ENCODE measurements around the gene TRPM2. TPM values are rescaled to one million over a fixed set of nuclear protein-coding genes. Genes with fewer than 3 reads are reported as not detected.

The TRPM2 gene
- total and polyA plus RNA-seq, 2 of the 13 experiments (the other 11 are each of a cell fraction or from before 2014, with no cell fraction given) = 0.07 to 0.20 TPM

DNA sequence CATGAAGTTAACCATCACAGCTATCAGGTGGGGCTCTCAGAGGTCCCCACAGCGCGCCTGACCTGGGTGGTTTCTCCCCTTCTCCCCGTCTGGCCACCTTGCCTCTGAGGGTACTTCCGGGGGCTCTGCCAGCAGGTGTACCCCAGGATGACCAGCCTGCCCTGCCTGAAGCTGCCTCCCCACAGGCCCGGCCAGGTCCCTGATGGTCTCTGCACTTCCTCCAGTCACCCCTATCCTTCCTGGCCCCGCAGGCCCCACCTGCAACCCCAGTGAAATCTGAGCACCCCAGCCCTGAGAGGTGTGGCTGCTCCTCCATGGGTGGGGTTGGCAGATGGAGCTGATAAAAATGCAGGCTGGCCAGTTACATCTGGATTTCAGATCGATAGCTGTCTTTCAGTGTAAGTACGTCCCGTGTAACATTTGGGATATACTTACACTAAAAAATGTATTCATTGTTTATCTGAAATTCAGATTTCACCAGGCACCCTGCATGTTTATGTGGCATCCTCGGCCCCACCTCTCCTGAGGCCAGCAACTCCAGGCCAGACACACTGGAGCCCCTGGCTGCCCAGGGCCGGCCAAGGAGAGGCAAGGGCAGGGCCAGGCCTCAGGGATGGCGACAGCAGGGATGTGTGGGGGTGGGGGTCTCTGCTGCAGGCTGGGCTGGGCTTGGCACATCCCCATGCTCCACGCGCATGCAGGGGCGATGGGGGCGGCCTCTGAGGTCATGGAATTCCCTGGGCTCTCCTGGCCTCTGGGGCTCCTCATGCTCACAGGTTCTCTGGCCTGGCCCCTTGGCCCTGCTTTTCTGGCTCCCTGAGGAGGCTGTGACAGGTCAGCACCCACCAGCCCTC is 127.0 kb downstream of the TRPM2 start (continued):
- TF ChIP-seq, protein P1, sequence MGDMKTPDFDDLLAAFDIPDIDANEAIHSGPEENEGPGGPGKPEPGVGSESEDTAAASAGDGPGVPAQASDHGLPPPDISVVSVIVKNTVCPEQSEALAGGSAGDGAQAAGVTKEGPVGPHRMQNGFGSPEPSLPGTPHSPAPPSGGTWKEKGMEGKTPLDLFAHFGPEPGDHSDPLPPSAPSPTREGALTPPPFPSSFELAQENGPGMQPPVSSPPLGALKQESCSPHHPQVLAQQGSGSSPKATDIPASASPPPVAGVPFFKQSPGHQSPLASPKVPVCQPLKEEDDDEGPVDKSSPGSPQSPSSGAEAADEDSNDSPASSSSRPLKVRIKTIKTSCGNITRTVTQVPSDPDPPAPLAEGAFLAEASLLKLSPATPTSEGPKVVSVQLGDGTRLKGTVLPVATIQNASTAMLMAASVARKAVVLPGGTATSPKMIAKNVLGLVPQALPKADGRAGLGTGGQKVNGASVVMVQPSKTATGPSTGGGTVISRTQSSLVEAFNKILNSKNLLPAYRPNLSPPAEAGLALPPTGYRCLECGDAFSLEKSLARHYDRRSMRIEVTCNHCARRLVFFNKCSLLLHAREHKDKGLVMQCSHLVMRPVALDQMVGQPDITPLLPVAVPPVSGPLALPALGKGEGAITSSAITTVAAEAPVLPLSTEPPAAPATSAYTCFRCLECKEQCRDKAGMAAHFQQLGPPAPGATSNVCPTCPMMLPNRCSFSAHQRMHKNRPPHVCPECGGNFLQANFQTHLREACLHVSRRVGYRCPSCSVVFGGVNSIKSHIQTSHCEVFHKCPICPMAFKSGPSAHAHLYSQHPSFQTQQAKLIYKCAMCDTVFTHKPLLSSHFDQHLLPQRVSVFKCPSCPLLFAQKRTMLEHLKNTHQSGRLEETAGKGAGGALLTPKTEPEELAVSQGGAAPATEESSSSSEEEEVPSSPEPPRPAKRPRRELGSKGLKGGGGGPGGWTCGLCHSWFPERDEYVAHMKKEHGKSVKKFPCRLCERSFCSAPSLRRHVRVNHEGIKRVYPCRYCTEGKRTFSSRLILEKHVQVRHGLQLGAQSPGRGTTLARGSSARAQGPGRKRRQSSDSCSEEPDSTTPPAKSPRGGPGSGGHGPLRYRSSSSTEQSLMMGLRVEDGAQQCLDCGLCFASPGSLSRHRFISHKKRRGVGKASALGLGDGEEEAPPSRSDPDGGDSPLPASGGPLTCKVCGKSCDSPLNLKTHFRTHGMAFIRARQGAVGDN (CRISPR knock-in tag; IDR thresholded peaks at IDR 0.05) = peak; percentile 71
- TF ChIP-seq ZNF563 (CRISPR knock-in tag; IDR thresholded peaks at IDR 0.05) = 0 out of 2 replicates have a peak, but pooled peaks have one; percentile 25

DNA sequence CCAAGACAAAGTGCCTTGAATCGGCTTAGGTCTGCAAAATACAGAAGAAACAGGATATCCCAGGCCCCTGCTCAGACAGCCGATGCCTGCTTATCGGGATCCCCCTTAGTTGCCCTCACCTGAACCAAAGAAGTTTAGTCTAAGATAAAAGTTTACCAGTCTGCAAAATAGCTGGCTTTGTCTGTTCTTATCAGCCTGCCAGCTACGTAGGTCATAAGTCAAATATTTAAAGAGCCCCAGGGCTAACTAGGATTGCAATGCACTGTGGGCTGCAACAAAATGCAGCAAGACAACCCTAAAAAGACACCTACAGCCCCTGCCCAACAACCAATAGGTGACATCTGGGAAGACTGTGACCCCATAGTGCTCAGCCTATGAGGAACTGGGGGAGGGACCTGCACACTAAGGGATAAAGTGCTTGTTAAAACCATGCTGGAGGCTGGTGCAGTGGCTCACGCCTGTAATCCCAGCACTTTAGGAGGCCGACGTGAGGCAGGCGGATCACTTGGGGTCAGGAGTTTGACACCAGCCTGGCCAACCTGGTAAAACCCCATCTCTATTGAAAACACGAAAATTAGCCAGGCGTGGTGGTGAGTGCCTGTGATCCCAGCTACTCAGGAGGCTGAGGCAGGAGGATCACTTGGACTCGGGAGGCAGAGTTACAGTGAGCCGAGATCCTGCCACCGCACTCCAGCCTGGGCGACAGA is 129.3 kb downstream of the TRPM2 start:
- H3K4me3 ChIP-seq (replicated peaks in 1 of 3; ENCODE audit: insufficient read depth in 1 of 3, low read depth in 2 of 3, low read length in 3 of 3) = peak overlapping the region; percentile 64 to 81 (median 69)
- no peaks in the 10 kb centered on the region for H3K36me3 ChIP-seq (replicated peaks in 1 of 2; ENCODE audit: control insufficient read depth in 1 of 2, insufficient read depth in 2 of 2, low read length in 2 of 2)
- POLR2A ChIA-PET = interaction anchor here (0.7 to 6.0 kb wide), 19 partner anchors 11 to 431 kb away, joined by 3 to 115 read pairs (median 5); partner anchors contain the start of genes CFAP410 and LRRC3
- CTCF ChIA-PET (ENCODE audit: low intra/inter-chr PET ratio, low total read pairs) = no interaction called here
- H3K27ac ChIP-seq (ENCODE audit: extremely low read length, insufficient read depth, low read length) = peak overlapping the region; percentile 90
- 3% methylated on average over 11 of the region's 14 CpGs for WGBS (ENCODE audit: low lambda C conversion rate)
- intact Hi-C loops (cut with micrococcal nuclease; ENCODE audit: unreplicated experiment) = loop anchor here (10.0 kb wide), 1 partner anchor 178 kb away; the partner anchor contains the start of gene PFKL
- ATAC-seq = peak; percentile 90
- no TSS peak for BruUV-seq (replicated peaks)
- DNase-seq (ENCODE audit: low spot score) = peak; percentile 99
- H3K27me3 ChIP-seq (ENCODE audit: control insufficient read depth in 1 of 2, insufficient read depth in 2 of 2, low read length in 2 of 2) = no peaks in the 10 kb centered on the region; a peak in 1 of 5 replicates
- peaks cover 73% of the 10 kb centered on the region for H3K4me1 ChIP-seq (ENCODE audit: insufficient read depth, low read length)
- in situ Hi-C loops (cut with HindIII; ENCODE audit: extremely low pct_ligation_motif_present, low pct_unique_long_range_greater_than_20kb) = loop anchor here (5.0 kb wide), 2 partner anchors 40 to 105 kb away; no protein-coding TSS in a partner anchor
- peaks cover 34% of the 10 kb centered on the region for H3K79me2 ChIP-seq (ENCODE audit: insufficient read depth, low read length)
- peak; percentile 98 for FAIRE-seq
- H3K9me3 ChIP-seq (ENCODE audit: low read length) = no peaks in the 10 kb centered on the region
- no peak overlapping the region for H2AFZ ChIP-seq (ENCODE audit: low read length)
- H3K4me2 ChIP-seq (ENCODE audit: low read depth, low read length) = peak overlapping the region; percentile 97
- peak overlapping the region; percentile 95 for H3K9ac ChIP-seq (ENCODE audit: insufficient read depth, low read depth, low read length)
- H4K20me1 ChIP-seq (ENCODE audit: insufficient read depth, low read length) = no peaks in the 10 kb centered on the region
- no peak for TF ChIP-seq ADNP (CRISPR knock-in tag; IDR thresholded peaks at IDR 0.05)
- TF ChIP-seq, protein P2, sequence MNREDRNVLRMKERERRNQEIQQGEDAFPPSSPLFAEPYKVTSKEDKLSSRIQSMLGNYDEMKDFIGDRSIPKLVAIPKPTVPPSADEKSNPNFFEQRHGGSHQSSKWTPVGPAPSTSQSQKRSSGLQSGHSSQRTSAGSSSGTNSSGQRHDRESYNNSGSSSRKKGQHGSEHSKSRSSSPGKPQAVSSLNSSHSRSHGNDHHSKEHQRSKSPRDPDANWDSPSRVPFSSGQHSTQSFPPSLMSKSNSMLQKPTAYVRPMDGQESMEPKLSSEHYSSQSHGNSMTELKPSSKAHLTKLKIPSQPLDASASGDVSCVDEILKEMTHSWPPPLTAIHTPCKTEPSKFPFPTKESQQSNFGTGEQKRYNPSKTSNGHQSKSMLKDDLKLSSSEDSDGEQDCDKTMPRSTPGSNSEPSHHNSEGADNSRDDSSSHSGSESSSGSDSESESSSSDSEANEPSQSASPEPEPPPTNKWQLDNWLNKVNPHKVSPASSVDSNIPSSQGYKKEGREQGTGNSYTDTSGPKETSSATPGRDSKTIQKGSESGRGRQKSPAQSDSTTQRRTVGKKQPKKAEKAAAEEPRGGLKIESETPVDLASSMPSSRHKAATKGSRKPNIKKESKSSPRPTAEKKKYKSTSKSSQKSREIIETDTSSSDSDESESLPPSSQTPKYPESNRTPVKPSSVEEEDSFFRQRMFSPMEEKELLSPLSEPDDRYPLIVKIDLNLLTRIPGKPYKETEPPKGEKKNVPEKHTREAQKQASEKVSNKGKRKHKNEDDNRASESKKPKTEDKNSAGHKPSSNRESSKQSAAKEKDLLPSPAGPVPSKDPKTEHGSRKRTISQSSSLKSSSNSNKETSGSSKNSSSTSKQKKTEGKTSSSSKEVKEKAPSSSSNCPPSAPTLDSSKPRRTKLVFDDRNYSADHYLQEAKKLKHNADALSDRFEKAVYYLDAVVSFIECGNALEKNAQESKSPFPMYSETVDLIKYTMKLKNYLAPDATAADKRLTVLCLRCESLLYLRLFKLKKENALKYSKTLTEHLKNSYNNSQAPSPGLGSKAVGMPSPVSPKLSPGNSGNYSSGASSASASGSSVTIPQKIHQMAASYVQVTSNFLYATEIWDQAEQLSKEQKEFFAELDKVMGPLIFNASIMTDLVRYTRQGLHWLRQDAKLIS (CRISPR knock-in tag; IDR thresholded peaks at IDR 0.05) = peak; percentile 59; the same call in 1 of the 2 replicates
- peak; percentile 95 for TF ChIP-seq POLR2AphosphoS5 (IDR thresholded peaks at IDR 0.05; ENCODE audit: low read depth, low read length)
- peak; percentile 46; the same call in 1 of the 2 replicates for TF ChIP-seq NFKB2 (CRISPR knock-in tag; IDR thresholded peaks at IDR 0.05; ENCODE audit: borderline replicate concordance)
- no peak; the same call in 1 of the 2 replicates for TF ChIP-seq FOXA3 (CRISPR knock-in tag; IDR thresholded peaks at IDR 0.05)
- no peak for TF ChIP-seq DNMT1 (CRISPR knock-in tag; IDR thresholded peaks at IDR 0.05)
- TF ChIP-seq CENPT (CRISPR knock-in tag; IDR thresholded peaks at IDR 0.05; ENCODE audit: low read depth) = no peak
- peak; percentile 48; the same call in 1 of the 2 replicates for TF ChIP-seq ZNF230 (CRISPR knock-in tag; IDR thresholded peaks at IDR 0.05)
- TF ChIP-seq ZNF629 (CRISPR knock-in tag; conservative IDR thresholded peaks at IDR 0.05) = 0 out of 2 replicates have a peak, but pooled peaks have one; percentile 24

Data from HepG2 (cell line).